ENCODE measurements around the gene CHRM3. TPM values are rescaled to one million over a fixed set of nuclear protein-coding genes. Genes with fewer than 3 reads are reported as not detected.

The CHRM3 gene
- total and polyA plus RNA-seq, 8 donors, result 1.5 to 6.7 (median 2.4) TPM

GRCh38 chr1:239383714-239384113 lies 2.7 kb upstream of the CHRM3 start:
- DNase-seq (no peak), ATAC-seq (no peak)
- TF ChIP-seq CTCF (IDR thresholded peaks at IDR 0.05), result no peak
- intact Hi-C loops (cut with DNase I), result no loop called here
- Histone ChIP-seq H3K27me3 (peaks cover 38 to 48% of the 10 kb centered on the region in 2 donors), H3K4me1 (peaks cover 5 to 23% of the 10 kb centered on the region in 2 donors), H3K36me3 (no peaks in the 10 kb centered on the region), H3K4me3 (no peak overlapping the region), H3K9me3 (no peaks in the 10 kb centered on the region), H3K27ac (no peak overlapping the region)

GRCh38 chr1:239387304-239388158 lies 1.2 kb downstream of the CHRM3 start:
- TF ChIP-seq CTCF (IDR thresholded peaks at IDR 0.05), result no peak
- Histone ChIP-seq H3K27me3 (peaks cover 38 to 59% of the 10 kb centered on the region in 2 donors), H3K27ac (peak overlapping the region in 1 of 2 donors; percentile 16), H3K4me1 (peaks cover 5 to 23% of the 10 kb centered on the region in 2 donors), H3K4me3 (peak overlapping the region; percentile 50 to 52), H3K36me3 (no peaks in the 10 kb centered on the region), H3K9me3 (no peaks in the 10 kb centered on the region)
- DNase-seq (peak in 3 of 4 donors; percentile 13 to 74 (median 14)), ATAC-seq (peak; percentile 28)
- intact Hi-C loops (cut with DNase I), result no loop called here

- DNase-seq (no peak), ATAC-seq (no peak)
- H3K27me3 ChIP-seq, result peaks cover 38 to 59% of the 10 kb centered on the region in 2 donors
- H3K27ac ChIP-seq, result no peak overlapping the region
- no peak for TF ChIP-seq CTCF (IDR thresholded peaks at IDR 0.05)
- intact Hi-C loops (cut with DNase I), result no loop called here
- peaks cover 5 to 23% of the 10 kb centered on the region in 2 donors for H3K4me1 ChIP-seq
- H3K36me3 ChIP-seq, result no peaks in the 10 kb centered on the region
- peak overlapping the region; percentile 50 to 52 for H3K4me3 ChIP-seq
- no peaks in the 10 kb centered on the region for H3K9me3 ChIP-seq
Observed at GRCh38 chr1:239388159-239388485, 1.8 kb downstream of the CHRM3 start.

- Histone ChIP-seq H3K4me3 (peak overlapping the region in 1 of 2 donors; percentile 52), H3K36me3 (no peaks in the 10 kb centered on the region), H3K4me1 (peaks cover 5 to 23% of the 10 kb centered on the region in 2 donors), H3K27ac (no peak overlapping the region), H3K9me3 (no peaks in the 10 kb centered on the region), H3K27me3 (peaks cover 38 to 59% of the 10 kb centered on the region in 2 donors)
- ATAC-seq, result no peak
- intact Hi-C loops (cut with DNase I), result no loop called here
- DNase-seq, result no peak
- no peak for TF ChIP-seq CTCF (IDR thresholded peaks at IDR 0.05)
Observed at GRCh38 chr1:239388578-239388977, 2.2 kb downstream of the CHRM3 start.

- TF ChIP-seq CTCF (IDR thresholded peaks at IDR 0.05), result no peak
- intact Hi-C loops (cut with DNase I), result no loop called here
Observed at GRCh38 chr1:239389703-239390102, 3.3 kb downstream of the CHRM3 start.

More at GRCh38 chr1:239389703-239390102, 3.3 kb downstream of the CHRM3 start:
- Histone ChIP-seq H3K4me1 (peaks cover 5 to 23% of the 10 kb centered on the region in 2 donors), H3K9me3 (no peaks in the 10 kb centered on the region), H3K4me3 (no peak overlapping the region), H3K27ac (no peak overlapping the region), H3K27me3 (peaks cover 33 to 51% of the 10 kb centered on the region in 2 donors), H3K36me3 (no peaks in the 10 kb centered on the region)
- no peak for DNase-seq
- no peak for ATAC-seq

All from left lung (tissue), 10 donors.